ENCODE results near the gene RBAK. TPM values are rescaled to one million over a fixed set of nuclear protein-coding genes. Genes with fewer than 3 reads are reported as not detected.
"Not testable (repeated sequence)": the region's sequence is repeated elsewhere in the genome, so short reads cannot be mapped to it uniquely, and the experiment has no call there.

Gene RBAK
- total RNA-seq, 2 donors from 2014 or later: 7.6 to 7.8 TPM

- Histone ChIP-seq H3K4me3 (no peak overlapping the region), H3K9me3 (no peaks in the 10 kb centered on the region), H3K36me3 (replicated peaks in 1 of 2; ENCODE audit: insufficient read depth in 1 of 2, low read depth in 2 of 2) (no peaks in the 10 kb centered on the region), H3K4me1 (peaks cover 4% of the 10 kb centered on the region), H3K27me3 (no peaks in the 10 kb centered on the region), H3K27ac (no peak overlapping the region)
- DNase-seq (no peak), ATAC-seq (no peak)
- WGBS, 2 donors: 23 to 40% methylated on average over 7 of the region's 7 CpGs
- TF ChIP-seq POLR2A (IDR thresholded peaks at IDR 0.05) (no peak), CTCF (IDR thresholded peaks at IDR 0.05) (no peak)
- intact Hi-C loops (cut with DNase I): loop anchor here (10.0 kb wide), 1 partner anchor 468 kb away; no protein-coding TSS in a partner anchor
These were observed 37.1 kb downstream of the RBAK start for GRCh38 chr7:5082806-5083205.

- Histone ChIP-seq H3K27ac (no peak overlapping the region), H3K4me1 (peaks cover 4% of the 10 kb centered on the region), H3K4me3 (no peak overlapping the region), H3K36me3 (replicated peaks in 1 of 2; ENCODE audit: insufficient read depth in 1 of 2, low read depth in 2 of 2) (no peaks in the 10 kb centered on the region), H3K9me3 (no peaks in the 10 kb centered on the region), H3K27me3 (no peaks in the 10 kb centered on the region)
- no peak for TF ChIP-seq POLR2A (IDR thresholded peaks at IDR 0.05)
- TF ChIP-seq CTCF (IDR thresholded peaks at IDR 0.05): no peak
- DNase-seq (no peak), ATAC-seq (no peak)
- intact Hi-C loops (cut with DNase I): loop anchor here (10.0 kb wide), 1 partner anchor 469 kb away; no protein-coding TSS in a partner anchor
- 71 to 77% methylated on average over 19 to 24 of the region's 24 CpGs for WGBS, 2 donors
These were observed 37.7 kb downstream of the RBAK start for GRCh38 chr7:5083311-5083711.

- DNase-seq (no peak), ATAC-seq (no peak)
- no peak overlapping the region for H3K4me3 ChIP-seq
- 67 to 69% methylated on average over 4 to 9 of the region's 9 CpGs for WGBS, 2 donors
- no peak for TF ChIP-seq POLR2A (IDR thresholded peaks at IDR 0.05)
- TF ChIP-seq CTCF (IDR thresholded peaks at IDR 0.05): no peak
- intact Hi-C loops (cut with DNase I): loop anchor here (5.0 to 10.0 kb wide), 2 partner anchors 284 to 471 kb away; no protein-coding TSS in a partner anchor
- no peaks in the 10 kb centered on the region for H3K36me3 ChIP-seq (replicated peaks in 1 of 2; ENCODE audit: insufficient read depth in 1 of 2, low read depth in 2 of 2)
- no peaks in the 10 kb centered on the region for H3K27me3 ChIP-seq
- H3K9me3 ChIP-seq: no peaks in the 10 kb centered on the region
- H3K27ac ChIP-seq: no peak overlapping the region
- peaks cover 4% of the 10 kb centered on the region for H3K4me1 ChIP-seq
These were observed 40.6 kb downstream of the RBAK start for GRCh38 chr7:5086256-5086655.

- not testable (repeated sequence) for ATAC-seq; H3K36me3 ChIP-seq (replicated peaks in 1 of 2; ENCODE audit: insufficient read depth in 1 of 2, low read depth in 2 of 2); H3K27ac ChIP-seq; H3K27me3 ChIP-seq; H3K4me3 ChIP-seq; H3K4me1 ChIP-seq
- intact Hi-C loops (cut with DNase I): loop anchor here (5.0 to 10.0 kb wide), 2 partner anchors 286 to 474 kb away; no protein-coding TSS in a partner anchor
- 64 to 82% methylated on average over 11 to 12 of the region's 12 CpGs for WGBS, 2 donors
- peaks cover 0 to 10% (median 0%) of the 10 kb centered on the region in 3 donors for H3K9me3 ChIP-seq
- peak in 1 of 4 donors; percentile 6 for DNase-seq
These were observed 42.7 kb downstream of the RBAK start for GRCh38 chr7:5088228-5088833.

- Histone ChIP-seq H3K4me3 (no peak overlapping the region), H3K27me3 (no peaks in the 10 kb centered on the region), H3K4me1 (peaks cover 4% of the 10 kb centered on the region), H3K27ac (no peak overlapping the region), H3K36me3 (replicated peaks in 1 of 2; ENCODE audit: insufficient read depth in 1 of 2, low read depth in 2 of 2) (no peaks in the 10 kb centered on the region), H3K9me3 (peaks cover 0 to 14% (median 0%) of the 10 kb centered on the region in 3 donors)
- ATAC-seq: no peak
- no peak for DNase-seq
- intact Hi-C loops (cut with DNase I): loop anchor here (5.0 to 10.0 kb wide), 2 partner anchors 287 to 474 kb away; no protein-coding TSS in a partner anchor
- 49 to 65% methylated on average over 4 to 8 of the region's 8 CpGs for WGBS, 2 donors
- TF ChIP-seq POLR2A (IDR thresholded peaks at IDR 0.05) (no peak), CTCF (IDR thresholded peaks at IDR 0.05) (no peak)
These were observed 43.2 kb downstream of the RBAK start for GRCh38 chr7:5088906-5089305.
